Mucosa of descending colon (tissue), 3 donors: Measurements from ENCODE around the gene HRH2. TPM values are rescaled to one million over a fixed set of nuclear protein-coding genes. Genes with fewer than 3 reads are reported as not detected.

Experiments
- ATAC-seq: fragments of 200-7000 bp; cut with Tn5 transposase; one replicate; pipeline ENCODE4 v1.9.1; 2020; ENCODE audit warnings: mild to moderate bottlenecking, moderate library complexity
- DNase-seq, 3 donors: peaks; one replicate each; pipeline ENCODE4 v3.0.0-alpha.2; 2020
- H3K36me3 ChIP-seq: fragments of 200-600 bp; one replicate; pipeline ENCODE4 v1.8.0; 2021; ENCODE audit warnings: low read depth, mild to moderate bottlenecking
- H3K4me1 ChIP-seq: fragments of 200-600 bp; one replicate; pipeline ENCODE4 v1.8.0; 2021; ENCODE audit warnings: low read depth, mild to moderate bottlenecking
- H3K4me3 ChIP-seq: fragments of 200-600 bp; one replicate; pipeline ENCODE4 v1.8.0; 2021; ENCODE audit warnings: mild to moderate bottlenecking
- H3K9me3 ChIP-seq: fragments of 200-600 bp; one replicate; pipeline ENCODE4 v1.8.0; 2021; ENCODE audit warnings: mild to moderate bottlenecking
- CTCF ChIP-seq: fragments of 200-600 bp; IDR thresholded peaks from one replicate; pipeline ENCODE4 v1.8.0; 2022; ENCODE audit warnings: antibody characterized with exemption, mild to moderate bottlenecking
- intact Hi-C, 2 donors: fragments of 100-400 bp; cut with DNase I in 1 of 2; cut with micrococcal nuclease in 1 of 2; formaldehyde crosslinking; loops; one replicate each; pipeline versions ENCODE4 v1.11.0 to v1.11.1; 2022; cut with DNase I, micrococcal nuclease
- total RNA-seq, 3 donors: library from RNA; stranded (reverse); fragmentation: NEBNext Ultra II Directional in 2 of 3; extraction: Animal tissue kit (Norgen Biotek cat#: 25700) in 2 of 3; gene quantifications; one replicate each; pipeline versions ENCODE4 v1.2.1 to v1.2.4, GENCODE V29; 2021 to 2023
- donor health status: DM: no; HTN: no; CAD: no; lungs with moderate emphysema.
- donor health status: DM: no; HTN: no; CAD: no.
- donor health status: DM: no; HTN: yes; CAD: no.

HRH2 gene
- total RNA-seq, 3 donors from 2014 or later = 0.32 to 3.0 (median 1.3) TPM

- ATAC-seq = no peak
- TF ChIP-seq CTCF = no peak
- intact Hi-C loops = no loop called here
- H3K36me3 ChIP-seq = no peaks in the 10 kb centered on the region
- no peaks in the 10 kb centered on the region for H3K9me3 ChIP-seq
- H3K4me3 ChIP-seq = no peak overlapping the region
- DNase-seq = no peak
- peaks cover 4% of the 10 kb centered on the region for H3K4me1 ChIP-seq
Measured at GRCh38 chr5:175697846-175698245, 40.0 kb downstream of the HRH2 start.

DNA sequence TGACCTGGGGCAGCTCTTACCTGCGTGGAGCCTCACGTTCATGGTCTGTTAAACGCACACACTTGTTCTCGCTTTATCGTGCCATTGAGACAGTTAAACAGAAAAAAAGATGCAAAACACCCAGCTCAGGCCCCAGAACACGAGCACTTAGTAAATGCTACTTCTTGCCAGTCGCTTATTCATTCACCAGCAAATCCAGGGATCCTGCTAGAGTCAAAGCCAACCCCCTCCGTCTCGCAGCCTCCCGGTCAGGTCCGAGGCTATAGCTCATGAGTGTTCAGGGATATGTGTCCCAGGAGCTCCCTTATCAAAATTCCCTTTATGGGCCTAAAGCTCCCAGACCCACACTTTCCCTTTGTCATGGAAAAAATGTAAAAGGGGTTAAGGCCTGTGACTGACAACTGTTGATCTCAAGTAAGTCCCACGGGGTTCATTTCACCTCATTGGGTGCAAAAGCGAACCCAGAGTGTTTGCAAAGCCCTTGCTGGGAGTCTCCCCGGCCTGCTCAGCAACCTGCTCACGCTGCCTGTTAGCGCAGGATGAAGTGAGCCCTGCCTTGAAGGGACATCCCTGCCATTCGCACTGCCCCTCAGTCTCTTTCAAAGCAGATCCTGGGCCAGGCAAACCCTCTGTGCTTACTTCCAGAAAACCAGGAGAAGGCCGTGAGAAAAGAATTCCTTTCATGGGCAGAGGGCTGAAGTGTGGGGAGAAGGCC lies 40.7 kb downstream of the HRH2 start:
- TF ChIP-seq CTCF = no peak
- DNase-seq (no peak), ATAC-seq (no peak)
- Histone ChIP-seq H3K4me3 (no peak overlapping the region), H3K4me1 (peaks cover 4% of the 10 kb centered on the region), H3K9me3 (no peaks in the 10 kb centered on the region), H3K36me3 (no peaks in the 10 kb centered on the region)
- intact Hi-C loops = no loop called here

DNA sequence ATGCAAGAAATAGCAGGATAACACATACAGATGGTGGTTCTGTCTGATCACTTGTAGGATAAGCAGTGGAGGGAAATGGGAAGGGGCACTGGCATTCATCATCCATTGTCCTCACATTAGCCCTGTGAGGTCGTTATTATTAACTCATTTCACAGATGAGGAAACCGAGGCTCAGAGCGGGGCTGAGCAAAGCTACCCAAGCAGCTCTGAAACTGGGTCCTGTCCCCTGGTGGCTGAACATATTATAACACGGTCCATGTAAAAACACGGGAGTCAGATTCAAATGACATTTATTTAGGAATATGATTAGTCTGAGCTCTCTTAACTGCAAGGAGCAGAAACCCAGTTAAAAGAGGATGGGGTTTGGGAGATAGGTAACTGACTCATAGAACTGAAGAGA lies 43.1 kb downstream of the HRH2 start:
- Histone ChIP-seq H3K4me3 (no peak overlapping the region), H3K36me3 (no peaks in the 10 kb centered on the region)
- no peak for DNase-seq

GRCh38 chr5:175701797-175702196 lies 43.9 kb downstream of the HRH2 start:
- no peaks in the 10 kb centered on the region for H3K36me3 ChIP-seq
- TF ChIP-seq CTCF = no peak
- intact Hi-C loops = no loop called here
- H3K9me3 ChIP-seq = no peaks in the 10 kb centered on the region
- DNase-seq (no peak), ATAC-seq (no peak)
- no peak overlapping the region for H3K4me3 ChIP-seq
- H3K4me1 ChIP-seq = no peaks in the 10 kb centered on the region

More for the DNA sequence above, 43.1 kb downstream of the HRH2 start:
- no peak for ATAC-seq
- intact Hi-C loops = no loop called here
- TF ChIP-seq CTCF = no peak
- Histone ChIP-seq H3K4me1 (peaks cover 4% of the 10 kb centered on the region), H3K9me3 (no peaks in the 10 kb centered on the region)

GRCh38 chr5:175706499-175706898 lies 48.6 kb downstream of the HRH2 start:
- Histone ChIP-seq H3K36me3 (no peaks in the 10 kb centered on the region), H3K4me1 (no peaks in the 10 kb centered on the region), H3K9me3 (no peaks in the 10 kb centered on the region), H3K4me3 (no peak overlapping the region)
- intact Hi-C loops = no loop called here
- TF ChIP-seq CTCF = no peak
- DNase-seq = no peak
- peak; percentile 31 for ATAC-seq
